WTC11 (cell line): ENCODE measurements around the gene SASH3. TPM values are rescaled to one million over a fixed set of nuclear protein-coding genes. Genes with fewer than 3 reads are reported as not detected.

Experiments
- ATAC-seq: fragments of 200-7000 bp; cut with Tn5 transposase; 2 replicates; pipeline ENCODE4 v1.10.0; 2021; ENCODE audit warnings: mild to moderate bottlenecking, moderate library complexity
- CTCF ChIA-PET: fragments of 300-600 bp; sonication (Branson Sonifier 250); formaldehyde crosslinking; loops from one replicate; lab custom pipeline; 2021; ENCODE audit warnings: antibody characterized with exemption; lab: Charles Lee
- POLR2A ChIA-PET: fragments of 350-600 bp; sonication (Branson Sonifier 250); formaldehyde crosslinking; loops from one replicate; lab custom pipeline; 2021; ENCODE audit warnings: antibody characterized with exemption; lab: Charles Lee
- DNase-seq: peaks from one replicate; pipeline ENCODE4 v3.0.0; 2021; ENCODE audit warnings: low spot score
- H3K27ac Mint-ChIP-seq: 2 replicates; pipeline ENCODE4 v1.8.0; 2021; ENCODE audit warnings: mixed read lengths
- H3K27me3 Mint-ChIP-seq: 2 replicates; pipeline ENCODE4 v1.8.0; 2021; ENCODE audit warnings: low read depth, mild to moderate bottlenecking, moderate library complexity, mixed read lengths
- H3K36me3 Mint-ChIP-seq: 2 replicates; pipeline ENCODE4 v1.8.0; 2021; ENCODE audit warnings: mixed read lengths
- H3K4me1 Mint-ChIP-seq: 2 replicates; pipeline ENCODE4 v1.8.0; 2022; ENCODE audit warnings: mixed read lengths
- H3K4me3 Mint-ChIP-seq: 2 replicates; pipeline ENCODE4 v1.8.0; 2021; ENCODE audit warnings: mild to moderate bottlenecking, moderate library complexity, mixed read lengths
- H3K9me3 Mint-ChIP-seq: 2 replicates; pipeline ENCODE4 v1.8.0; 2021; ENCODE audit warnings: mixed read lengths
- ATF1 ChIP-seq: sonication (generic); formaldehyde crosslinking; IDR thresholded peaks from 2 replicates; pipeline ENCODE4 v1.8.1; 2023; ENCODE audit warnings: mild to moderate bottlenecking, moderate library complexity, missing genetic modification reagents
- ATF3 ChIP-seq: sonication (generic); formaldehyde crosslinking; conservative IDR thresholded peaks from 2 replicates; pipeline ENCODE4 v1.8.1; 2022; ENCODE audit warnings: mild to moderate bottlenecking, missing genetic modification reagents
- CBFB ChIP-seq: sonication (generic); formaldehyde crosslinking; IDR thresholded peaks from 2 replicates; pipeline ENCODE4 v1.8.1; 2022; ENCODE audit warnings: mild to moderate bottlenecking, low read depth, missing genetic modification reagents
- CTCF ChIP-seq: fragments of 200-600 bp; IDR thresholded peaks from 2 replicates; pipeline ENCODE4 v1.8.0; 2022; ENCODE audit warnings: antibody characterized with exemption
- E2F4 ChIP-seq: sonication (generic); formaldehyde crosslinking; IDR thresholded peaks from 2 replicates; pipeline ENCODE4 v1.8.1; 2022; ENCODE audit warnings: low read depth, mild to moderate bottlenecking, moderate library complexity, missing genetic modification reagents, borderline replicate concordance
- JAZF1 ChIP-seq: fragments of 250-450 bp; sonication (Bioruptor Pico); IDR thresholded peaks from 2 replicates; pipeline ENCODE4 v1.9.0; 2021; ENCODE audit warnings: moderate library complexity, mild to moderate bottlenecking, inconsistent platforms
- JUN ChIP-seq: sonication (generic); formaldehyde crosslinking; IDR thresholded peaks from 2 replicates; pipeline ENCODE4 v1.8.0; 2023; ENCODE audit warnings: mild to moderate bottlenecking, missing genetic modification reagents
- MYBL2 ChIP-seq: sonication (generic); formaldehyde crosslinking; IDR thresholded peaks from 2 replicates; pipeline ENCODE4 v1.8.1; 2023; ENCODE audit warnings: mild to moderate bottlenecking, moderate library complexity, missing genetic modification reagents
- NR1H2 ChIP-seq: sonication (generic); formaldehyde crosslinking; IDR thresholded peaks from 2 replicates; pipeline ENCODE4 v1.9.0; 2021; ENCODE audit warnings: mild to moderate bottlenecking, moderate library complexity, missing genetic modification reagents
- RELA ChIP-seq: sonication (generic); formaldehyde crosslinking; IDR thresholded peaks from 2 replicates; pipeline ENCODE4 v1.8.1; 2022; ENCODE audit warnings: missing genetic modification reagents, mild to moderate bottlenecking, borderline replicate concordance
- RORB ChIP-seq: fragments of 250-450 bp; sonication (Bioruptor Pico); IDR thresholded peaks from 2 replicates; pipeline ENCODE4 v1.9.0; 2021; ENCODE audit warnings: mild to moderate bottlenecking
- SP1 ChIP-seq: sonication (generic); formaldehyde crosslinking; conservative IDR thresholded peaks from 2 replicates; pipeline ENCODE4 v1.8.1; 2022; ENCODE audit warnings: missing genetic modification reagents
- TCF7 ChIP-seq: sonication (generic); formaldehyde crosslinking; IDR thresholded peaks from 2 replicates; pipeline ENCODE4 v1.8.0; 2022; ENCODE audit warnings: mild to moderate bottlenecking, low read depth, missing genetic modification reagents, moderate library complexity
- TEAD4 ChIP-seq: sonication (generic); formaldehyde crosslinking; IDR thresholded peaks from 2 replicates; pipeline ENCODE4 v1.8.0; 2022; ENCODE audit warnings: mild to moderate bottlenecking, missing genetic modification reagents
- ZNF138 ChIP-seq: sonication (generic); formaldehyde crosslinking; conservative IDR thresholded peaks from 2 replicates; pipeline ENCODE4 v1.8.1; 2022; ENCODE audit warnings: mild to moderate bottlenecking, moderate library complexity, missing genetic modification reagents
- ZNF232 ChIP-seq: sonication (generic); formaldehyde crosslinking; IDR thresholded peaks from 2 replicates; pipeline ENCODE4 v1.8.0; 2022; ENCODE audit warnings: mild to moderate bottlenecking, missing genetic modification reagents
- ZNF263 ChIP-seq: sonication (generic); formaldehyde crosslinking; IDR thresholded peaks from 2 replicates; pipeline ENCODE4 v1.8.1; 2022; ENCODE audit warnings: low read depth, mild to moderate bottlenecking, moderate library complexity, missing genetic modification reagents
- ZNF281 ChIP-seq: sonication (generic); formaldehyde crosslinking; IDR thresholded peaks from 2 replicates; pipeline ENCODE4 v1.8.0; 2023; ENCODE audit warnings: mild to moderate bottlenecking, missing genetic modification reagents
- ZNF671 ChIP-seq: fragments of 250-450 bp; sonication (Bioruptor Pico); IDR thresholded peaks from 2 replicates; pipeline ENCODE4 v1.8.0; 2021; ENCODE audit warnings: mild to moderate bottlenecking
- ZSCAN18 ChIP-seq: fragments of 250-450 bp; sonication (Bioruptor Pico); IDR thresholded peaks from 2 replicates; pipeline ENCODE4 v2.1.2; 2022; ENCODE audit warnings: mild to moderate bottlenecking, moderate library complexity
- total RNA-seq: library from RNA; stranded (reverse); gene quantifications from 3 replicates; pipeline ENCODE4 v1.2.3, GENCODE V29; 2021
- TF ChIP-seq, protein P1 (sequence below): fragments of 250-450 bp; sonication (Bioruptor Pico); IDR thresholded peaks from 2 replicates; pipeline ENCODE4 v1.9.0; 2021; ENCODE audit warnings: moderate library complexity, mild to moderate bottlenecking, inconsistent platforms, borderline replicate concordance
- TF ChIP-seq, protein P2 (sequence below): sonication (generic); formaldehyde crosslinking; IDR thresholded peaks from 2 replicates; pipeline ENCODE4 v1.8.0; 2023; ENCODE audit warnings: missing genetic modification reagents
- TF ChIP-seq, protein P3 (sequence below): fragments of 250-450 bp; sonication (Bioruptor Pico); IDR thresholded peaks from 2 replicates; pipeline ENCODE4 v1.9.0; 2021; ENCODE audit warnings: mild to moderate bottlenecking

The SASH3 gene
- total RNA-seq, 1 experiment from 2014 or later, result 0.22 TPM

- POLR2A ChIA-PET, result no interaction called here
- Mint-ChIP-seq H3K9me3 (no peaks in the 10 kb centered on the region), H3K36me3 (no peaks in the 10 kb centered on the region), H3K4me1 (peaks cover 5% of the 10 kb centered on the region), H3K27ac (no peak overlapping the region), H3K27me3 (peaks cover 2% of the 10 kb centered on the region; the same call in 1 of the 2 replicates), H3K4me3 (no peak overlapping the region)
- DNase-seq (no peak), ATAC-seq (no peak)
- TF ChIP-seq ZNF263 (CRISPR knock-in tag) (no peak), ATF3 (CRISPR knock-in tag) (no peak), ZSCAN18 (CRISPR knock-in tag) (no peak), NR1H2 (CRISPR knock-in tag) (no peak), TEAD4 (CRISPR knock-in tag) (no peak), ATF1 (no peak), ZNF671 (CRISPR knock-in tag) (no peak), ZNF138 (CRISPR knock-in tag) (no peak)
- TF ChIP-seq, protein P1, sequence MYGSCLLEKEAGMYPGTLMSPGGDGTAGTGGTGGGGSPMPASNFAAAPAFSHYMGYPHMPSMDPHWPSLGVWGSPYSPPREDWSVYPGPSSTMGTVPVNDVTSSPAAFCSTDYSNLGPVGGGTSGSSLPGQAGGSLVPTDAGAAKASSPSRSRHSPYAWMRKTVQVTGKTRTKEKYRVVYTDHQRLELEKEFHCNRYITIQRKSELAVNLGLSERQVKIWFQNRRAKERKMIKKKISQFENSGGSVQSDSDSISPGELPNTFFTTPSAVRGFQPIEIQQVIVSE (CRISPR knock-in tag), result no peak
- TF ChIP-seq, protein P2, sequence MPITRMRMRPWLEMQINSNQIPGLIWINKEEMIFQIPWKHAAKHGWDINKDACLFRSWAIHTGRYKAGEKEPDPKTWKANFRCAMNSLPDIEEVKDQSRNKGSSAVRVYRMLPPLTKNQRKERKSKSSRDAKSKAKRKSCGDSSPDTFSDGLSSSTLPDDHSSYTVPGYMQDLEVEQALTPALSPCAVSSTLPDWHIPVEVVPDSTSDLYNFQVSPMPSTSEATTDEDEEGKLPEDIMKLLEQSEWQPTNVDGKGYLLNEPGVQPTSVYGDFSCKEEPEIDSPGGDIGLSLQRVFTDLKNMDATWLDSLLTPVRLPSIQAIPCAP (CRISPR knock-in tag), result no peak
- CTCF ChIA-PET, result no interaction called here
Observed at GRCh38 chrX:129779086-129779672, 570 bp upstream of the SASH3 start.

DNA sequence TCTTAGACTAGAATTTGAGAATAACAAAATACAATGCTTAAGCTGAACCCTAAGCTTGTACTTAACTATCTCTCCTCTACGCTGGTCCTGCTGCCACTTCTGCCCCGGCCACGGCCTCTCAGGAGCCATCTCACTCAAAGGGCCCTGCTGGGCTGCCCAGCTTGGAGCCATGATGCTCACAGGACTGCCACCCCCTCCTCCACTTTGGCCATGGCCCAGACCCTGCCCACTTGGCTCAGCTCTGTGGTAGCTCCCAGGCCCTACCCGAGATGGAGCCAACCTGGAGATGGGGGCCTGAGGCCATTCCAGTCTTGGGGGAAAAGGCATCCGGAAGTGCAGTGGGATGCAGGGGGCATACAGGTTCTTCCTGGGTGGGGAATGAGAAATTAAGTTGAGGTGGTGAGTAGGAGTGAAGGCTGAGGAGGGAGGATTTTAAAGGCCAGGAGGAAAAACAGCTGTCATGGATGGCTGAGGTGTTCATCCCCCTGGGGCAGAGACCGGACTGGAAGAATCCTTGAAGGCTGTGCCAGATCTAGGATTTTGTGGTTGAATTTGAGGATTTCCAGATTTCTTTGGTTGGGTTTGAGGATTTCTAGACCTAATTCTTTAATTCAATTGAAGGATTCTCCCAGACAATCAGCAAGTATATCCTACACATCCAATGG, 824 bp downstream of the SASH3 start:
- ChIA-PET POLR2A (interaction anchor here (1.0 kb wide), 1 partner anchor 24 kb away, joined by 3 read pairs; no protein-coding TSS in a partner anchor), CTCF (interaction anchor here (0.6 to 1.5 kb wide), 4 partner anchors 10 to 27 kb away, joined by 3 to 6 read pairs (median 4); no protein-coding TSS in a partner anchor)
- Mint-ChIP-seq H3K27ac (no peak overlapping the region), H3K4me1 (0 out of 2 replicates have a peak, but pooled peaks cover 2% of the 10 kb centered on the region), H3K4me3 (no peak overlapping the region), H3K36me3 (no peaks in the 10 kb centered on the region), H3K9me3 (no peaks in the 10 kb centered on the region), H3K27me3 (no peaks in the 10 kb centered on the region; the same call in 1 of the 2 replicates)
- ATAC-seq (no peak), DNase-seq (no peak)
- TF ChIP-seq MYBL2 (CRISPR knock-in tag) (no peak), E2F4 (CRISPR knock-in tag) (no peak), JUN (CRISPR knock-in tag) (no peak), JAZF1 (no peak), RELA (no peak), RORB (CRISPR knock-in tag) (no peak), CBFB (CRISPR knock-in tag) (no peak), SP1 (CRISPR knock-in tag) (no peak), ZNF281 (CRISPR knock-in tag) (no peak), ZNF232 (CRISPR knock-in tag) (no peak), TCF7 (CRISPR knock-in tag) (no peak), CTCF (no peak)
- TF ChIP-seq, protein P3, sequence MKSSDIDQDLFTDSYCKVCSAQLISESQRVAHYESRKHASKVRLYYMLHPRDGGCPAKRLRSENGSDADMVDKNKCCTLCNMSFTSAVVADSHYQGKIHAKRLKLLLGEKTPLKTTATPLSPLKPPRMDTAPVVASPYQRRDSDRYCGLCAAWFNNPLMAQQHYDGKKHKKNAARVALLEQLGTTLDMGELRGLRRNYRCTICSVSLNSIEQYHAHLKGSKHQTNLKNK, result no peak
